Adrenal gland (tissue), 12 donors: ENCODE data around the gene ZFHX3. TPM values are rescaled to one million over a fixed set of nuclear protein-coding genes. Genes with fewer than 3 reads are reported as not detected.

Experiments
- DNase-seq, 7 donors: peaks; one replicate each; pipeline ENCODE4 v3.0.0-alpha.2; 2019 to 2020
- H3K27ac ChIP-seq, 5 donors: fragments of 200-600 bp; sonication (generic) in 4 of 5; 1 replicate in 3 of 5; 2 replicates in 2 of 5; pipeline versions ENCODE4 v1.5.1 to v1.8.0; 2016 to 2020; ENCODE audit warnings: mild to moderate bottlenecking in 1 of 5
- H3K27me3 ChIP-seq: fragments of 200-600 bp; 2 replicates; pipeline ENCODE4 v1.8.0; 2021
- H3K36me3 ChIP-seq, 2 donors: fragments of 200-600 bp; replicated peaks in 1 of 2; 1 replicate in 1 of 2; 2 replicates in 1 of 2; pipeline versions ENCODE4 v1.5.1 to v1.8.0; 2018 to 2022
- H3K4me1 ChIP-seq, 2 donors: fragments of 200-600 bp; replicated peaks in 1 of 2; 1 replicate in 1 of 2; 2 replicates in 1 of 2; pipeline versions ENCODE4 v1.5.1 to v1.8.0; 2018 to 2021
- H3K4me3 ChIP-seq, 4 donors: fragments of 200-600 bp; sonication (generic) in 3 of 4; one replicate each; pipeline ENCODE4 v1.5.1; 2016 to 2018
- H3K9me3 ChIP-seq, 3 donors: fragments of 200-600 bp; sonication (generic) in 1 of 3; replicated peaks in 1 of 3; 1 replicate in 2 of 3; 2 replicates in 1 of 3; pipeline versions ENCODE4 v1.5.1 to v1.8.0; 2016 to 2021
- CTCF ChIP-seq, 6 experiments: fragments of 450-650 bp in 4 of 6; fragments of 200-600 bp in 2 of 6; sonication (generic) in 1 of 6; IDR thresholded peaks; 1 replicate in 5 of 6; 2 replicates in 1 of 6; pipeline versions ENCODE4 v1.5.1 to v1.8.0; 2016 to 2021; ENCODE audit warnings: antibody characterized with exemption in 6 of 6, mild to moderate bottlenecking in 2 of 6, moderate library complexity in 1 of 6
- POLR2A ChIP-seq, 2 donors: fragments of 450-650 bp; IDR thresholded peaks; one replicate each; pipeline ENCODE4 v1.6.1; 2017; ENCODE audit warnings: antibody characterized with exemption in 2 of 2, mild to moderate bottlenecking in 2 of 2, moderate library complexity in 1 of 2
- WGBS, 4 donors: extraction: QIAGEN DNeasy Blood & Tissue Kit in 2 of 4; methylation state at CpG; one replicate each; pipeline versions ENCODE4 v1.1.5 to v1.1.7; 2013 to 2017; 5-methylcytosine and 5-hydroxymethylcytosine counted together
- intact Hi-C, 2 donors: fragments of 100-400 bp; cut with DNase I; formaldehyde crosslinking; loops; one replicate each; pipeline versions ENCODE4 v1.14.1 to v1.15.0; 2022 to 2023
- polyA plus RNA-seq, 3 donors: library from polyadenylated mRNA; stranded (reverse); fragments of 200-250 nt in 2 of 3; fragments of 350-450 nt in 1 of 3; fragmentation: Illumina TruSeq in 1 of 3; extraction: RNeasy Lipid Tissue Mini Kit (QIAGEN cat#74804) in 1 of 3; gene quantifications; one replicate each; pipeline ENCODE4 v1.2.3, GENCODE V29; 2013 to 2014
- total RNA-seq, 9 donors: library from RNA; depleted of rRNA in 4 of 9; stranded (reverse); fragments of >200 nt in 4 of 9; fragments of 120-200 nt in 1 of 9; fragmentation: NEBNext Ultra II Directional in 1 of 9; extraction: Animal tissue kit (Norgen Biotek cat#: 25700) in 1 of 9; gene quantifications; one replicate each; pipeline versions ENCODE4 v1.1.0 to v1.2.4, GENCODE V29; 2013 to 2023
- donor health status: healthy with polysubstance abuse.
- donor health status: Bipolar disorder and iron deficiency.
- donor health status: DM: yes; HTN: yes; CAD: no.
- donor health status: DM: no; HTN: no; CAD: no.
- donor health status: DM: no; HTN: no; CAD: no.
- donor health status: DM: yes; HTN: yes; CAD: no.

Gene ZFHX3
- total and polyA plus RNA-seq, 12 donors, result 2.4 to 31.6 (median 19.3) TPM

- no peak for DNase-seq
These were observed 19.7 kb downstream of the ZFHX3 start for GRCh38 chr16:73028263-73028662.

DNA sequence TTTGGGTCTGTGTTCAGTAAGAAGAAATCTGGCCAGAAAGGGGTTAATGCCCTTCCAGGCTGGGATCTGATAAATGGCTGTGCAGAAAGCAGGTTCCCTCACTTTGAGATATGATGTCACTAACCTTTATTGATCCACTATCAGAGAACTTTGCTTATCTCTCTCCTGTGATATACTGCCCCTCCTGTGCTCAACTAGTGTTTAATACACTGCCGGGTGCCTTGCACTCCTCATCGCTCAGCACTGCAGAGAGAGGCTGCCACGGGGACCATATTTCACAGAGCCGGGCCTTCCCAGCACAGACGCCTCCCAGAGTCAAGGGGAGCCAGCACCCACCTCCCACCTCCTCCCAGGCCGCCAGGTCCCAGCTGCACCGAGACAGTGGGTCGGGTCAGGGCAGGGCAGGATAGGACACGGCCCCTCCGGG is 20.2 kb downstream of the ZFHX3 start:
- no peak for TF ChIP-seq CTCF (IDR thresholded peaks at IDR 0.05)
- TF ChIP-seq POLR2A (IDR thresholded peaks at IDR 0.05), result no peak
- Histone ChIP-seq H3K27ac (no peak overlapping the region), H3K4me3 (no peak overlapping the region), H3K4me1 (peaks cover 21 to 66% of the 10 kb centered on the region in 2 donors), H3K27me3 (no peaks in the 10 kb centered on the region), H3K9me3 (no peaks in the 10 kb centered on the region), H3K36me3 (no peaks in the 10 kb centered on the region)
- intact Hi-C loops, result no loop called here
- DNase-seq, result peak in 2 of 7 donors; percentile 1 to 49
- 45 to 59% (median 52%) methylated on average over 6 to 10 of the region's 10 CpGs for WGBS, 4 donors

More at GRCh38 chr16:73028263-73028662, 19.7 kb downstream of the ZFHX3 start:
- Histone ChIP-seq H3K4me1 (peaks cover 21 to 66% of the 10 kb centered on the region in 2 donors), H3K9me3 (no peaks in the 10 kb centered on the region), H3K27me3 (no peaks in the 10 kb centered on the region), H3K36me3 (no peaks in the 10 kb centered on the region), H3K27ac (no peak overlapping the region), H3K4me3 (no peak overlapping the region)
- intact Hi-C loops, result no loop called here
- 47 to 68% (median 64%) methylated on average over 1 to 9 of the region's 9 CpGs for WGBS, 4 donors
- TF ChIP-seq POLR2A (IDR thresholded peaks at IDR 0.05) (no peak), CTCF (IDR thresholded peaks at IDR 0.05) (no peak)

GRCh38 chr16:73026754-73027684 is 20.9 kb downstream of the ZFHX3 start:
- TF ChIP-seq CTCF (IDR thresholded peaks at IDR 0.05), result no peak
- 88 to 91% (median 90%) methylated on average over 13 of the region's 13 CpGs for WGBS, 4 donors
- Histone ChIP-seq H3K36me3 (no peaks in the 10 kb centered on the region), H3K27me3 (no peaks in the 10 kb centered on the region), H3K4me1 (peaks cover 21 to 69% of the 10 kb centered on the region in 2 donors), H3K27ac (no peak overlapping the region), H3K9me3 (no peaks in the 10 kb centered on the region), H3K4me3 (no peak overlapping the region)
- DNase-seq, result peak in 2 of 7 donors; percentile 2 to 9
- intact Hi-C loops, result no loop called here

DNA sequence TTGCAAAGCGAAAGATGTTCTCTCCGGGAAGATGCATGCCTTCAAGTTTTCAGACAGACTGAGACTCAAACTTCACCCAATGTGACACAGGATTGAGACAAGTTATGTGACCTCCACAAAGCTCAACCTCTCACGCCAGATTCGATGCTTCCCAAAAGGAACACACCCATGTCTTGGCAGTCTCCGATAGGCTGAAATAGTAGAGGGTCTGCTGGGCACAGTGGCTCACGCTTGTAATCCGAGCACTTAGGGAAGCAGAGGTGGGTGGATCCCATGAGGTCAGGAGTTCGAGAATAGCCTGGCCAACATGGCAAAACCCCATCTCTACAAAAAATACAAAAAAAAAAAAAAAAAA is 22.1 kb downstream of the ZFHX3 start:
- 37 to 46% (median 40%) methylated on average over 5 to 8 of the region's 8 CpGs for WGBS, 4 donors
- Histone ChIP-seq H3K4me3 (no peak overlapping the region), H3K36me3 (no peaks in the 10 kb centered on the region), H3K27me3 (no peaks in the 10 kb centered on the region), H3K4me1 (peaks cover 24 to 66% of the 10 kb centered on the region in 2 donors), H3K27ac (peak overlapping the region in 3 of 5 donors; percentile 1 to 72 (median 47)), H3K9me3 (no peaks in the 10 kb centered on the region)
- peak in 2 of 7 donors; percentile 23 to 58 for DNase-seq
- intact Hi-C loops, result no loop called here
- TF ChIP-seq POLR2A (IDR thresholded peaks at IDR 0.05), result no peak
- TF ChIP-seq CTCF (IDR thresholded peaks at IDR 0.05), result no peak
